ENCODE results near the gene IFNL1.

Gene IFNL1

DNA sequence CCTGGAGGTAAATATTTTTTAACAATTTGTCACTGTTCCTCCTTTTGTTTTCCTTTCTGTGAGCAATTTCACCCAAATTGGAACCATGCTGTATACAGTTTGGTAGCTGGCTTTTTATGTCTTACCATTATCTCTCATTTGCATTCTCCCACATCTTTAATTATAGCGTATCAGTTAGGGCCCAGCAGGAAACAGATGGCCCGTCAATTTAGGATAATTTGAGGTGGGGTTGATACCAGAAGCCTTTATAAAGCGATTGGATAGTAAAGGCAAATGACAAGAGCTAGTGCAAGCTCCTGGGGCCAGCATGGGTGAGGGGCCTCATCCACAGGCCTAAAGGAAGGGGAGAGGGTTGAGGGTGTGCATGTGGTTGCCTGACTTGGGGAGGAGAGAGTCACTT is 43.7 kb upstream of the IFNL1 start:
- H3K4me3 ChIP-seq (ENCODE audit: control insufficient read depth, low read depth, low read length) = no peak overlapping the region
- DNase-seq (ENCODE audit: low read depth) = no peak
- TF ChIP-seq, protein P1, sequence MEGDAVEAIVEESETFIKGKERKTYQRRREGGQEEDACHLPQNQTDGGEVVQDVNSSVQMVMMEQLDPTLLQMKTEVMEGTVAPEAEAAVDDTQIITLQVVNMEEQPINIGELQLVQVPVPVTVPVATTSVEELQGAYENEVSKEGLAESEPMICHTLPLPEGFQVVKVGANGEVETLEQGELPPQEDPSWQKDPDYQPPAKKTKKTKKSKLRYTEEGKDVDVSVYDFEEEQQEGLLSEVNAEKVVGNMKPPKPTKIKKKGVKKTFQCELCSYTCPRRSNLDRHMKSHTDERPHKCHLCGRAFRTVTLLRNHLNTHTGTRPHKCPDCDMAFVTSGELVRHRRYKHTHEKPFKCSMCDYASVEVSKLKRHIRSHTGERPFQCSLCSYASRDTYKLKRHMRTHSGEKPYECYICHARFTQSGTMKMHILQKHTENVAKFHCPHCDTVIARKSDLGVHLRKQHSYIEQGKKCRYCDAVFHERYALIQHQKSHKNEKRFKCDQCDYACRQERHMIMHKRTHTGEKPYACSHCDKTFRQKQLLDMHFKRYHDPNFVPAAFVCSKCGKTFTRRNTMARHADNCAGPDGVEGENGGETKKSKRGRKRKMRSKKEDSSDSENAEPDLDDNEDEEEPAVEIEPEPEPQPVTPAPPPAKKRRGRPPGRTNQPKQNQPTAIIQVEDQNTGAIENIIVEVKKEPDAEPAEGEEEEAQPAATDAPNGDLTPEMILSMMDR (IDR thresholded peaks at IDR 0.05; ENCODE audit: control insufficient read depth, insufficient read depth, low read depth, low read length, missing control alignments) = no peak

DNA sequence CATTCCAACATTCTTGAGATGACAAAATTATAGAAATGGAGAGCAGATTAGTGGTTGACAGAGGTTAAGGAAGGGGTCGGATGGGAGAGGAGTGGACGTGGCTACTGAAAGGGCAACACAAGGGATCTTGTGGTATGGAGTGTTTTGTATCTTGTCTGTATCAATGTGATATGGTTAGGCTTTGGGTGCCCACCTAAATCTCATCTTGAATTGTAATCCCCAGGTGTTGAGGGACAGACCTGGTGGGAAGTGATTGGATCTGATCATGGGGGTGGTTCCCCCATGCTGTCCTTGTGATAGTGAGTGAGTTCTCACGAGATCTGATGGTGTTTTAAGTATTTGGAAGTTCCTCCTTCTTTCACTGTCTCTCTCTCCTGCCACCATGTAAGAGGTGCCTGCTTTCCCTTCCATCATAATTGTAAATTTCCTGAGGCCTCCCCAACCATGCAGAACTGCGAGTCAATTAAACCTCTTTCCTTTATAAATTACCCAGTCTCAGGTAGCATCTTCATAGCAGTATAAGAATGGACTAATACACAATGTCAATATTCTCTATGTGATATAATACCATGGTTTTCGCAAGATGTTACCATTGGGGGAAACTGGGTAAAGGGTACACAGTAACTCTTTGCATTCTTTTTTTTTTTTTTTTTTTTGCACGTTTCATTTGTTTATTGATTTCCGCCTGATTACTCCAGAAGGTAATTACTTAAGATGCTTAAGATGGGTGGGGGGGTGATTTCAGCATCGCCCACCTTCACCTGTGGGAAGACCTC is 42.6 kb upstream of the IFNL1 start:
- no peak for DNase-seq (ENCODE audit: low read depth)
- no peak overlapping the region for H3K4me3 ChIP-seq (ENCODE audit: control insufficient read depth, low read depth, low read length)
- TF ChIP-seq, protein P1 (IDR thresholded peaks at IDR 0.05; ENCODE audit: control insufficient read depth, insufficient read depth, low read depth, low read length, missing control alignments) = no peak

DNA sequence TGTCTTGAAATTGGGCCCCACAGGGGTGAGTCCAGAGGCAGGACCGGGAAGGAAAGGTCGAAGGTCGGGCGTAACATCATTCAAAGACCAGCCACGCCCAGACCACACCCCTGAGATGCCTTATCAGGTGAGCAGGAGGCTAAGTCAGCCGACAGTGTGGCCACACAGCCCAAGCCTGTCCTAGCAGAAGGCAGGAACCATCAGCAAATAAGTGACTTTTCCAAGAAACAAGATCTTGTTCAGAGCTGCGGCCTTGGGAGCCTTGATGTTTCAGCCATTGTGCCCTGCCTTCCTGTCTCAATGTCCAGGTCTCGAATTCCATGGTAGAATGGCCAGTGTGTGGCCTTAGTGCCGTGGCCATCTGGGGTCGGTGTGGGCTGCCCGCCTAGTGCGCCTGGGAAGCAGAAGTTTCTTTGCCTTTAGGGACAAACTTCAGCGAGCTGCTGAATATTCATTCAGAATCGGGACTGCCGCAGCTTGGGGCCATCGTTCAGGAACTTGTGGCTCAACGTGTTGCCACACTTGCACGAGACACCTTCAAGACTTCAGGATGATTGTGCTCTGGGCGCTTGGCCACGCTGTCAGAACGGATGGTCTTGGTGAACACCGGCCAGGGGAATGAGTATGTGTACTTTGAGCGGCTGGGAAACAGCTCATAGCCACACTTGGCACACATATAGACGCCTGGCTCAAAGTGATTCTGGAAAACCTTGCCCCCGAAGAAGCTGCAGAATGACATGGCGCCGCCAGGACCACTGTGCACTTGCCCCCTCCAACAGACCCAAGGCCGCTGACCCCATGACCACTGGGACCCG is 41.5 kb upstream of the IFNL1 start:
- DNase-seq (ENCODE audit: low read depth) = no peak
- TF ChIP-seq, protein P1 (IDR thresholded peaks at IDR 0.05; ENCODE audit: control insufficient read depth, insufficient read depth, low read depth, low read length, missing control alignments) = no peak
- no peak overlapping the region for H3K4me3 ChIP-seq (ENCODE audit: control insufficient read depth, low read depth, low read length)

GRCh38 chr19:39257227-39257626 is 39.0 kb upstream of the IFNL1 start:
- H3K4me3 ChIP-seq (ENCODE audit: control insufficient read depth, low read depth, low read length) = no peak overlapping the region
- no peak for DNase-seq (ENCODE audit: low read depth)
- TF ChIP-seq, protein P1 (IDR thresholded peaks at IDR 0.05; ENCODE audit: control insufficient read depth, insufficient read depth, low read depth, low read length, missing control alignments) = no peak

DNA sequence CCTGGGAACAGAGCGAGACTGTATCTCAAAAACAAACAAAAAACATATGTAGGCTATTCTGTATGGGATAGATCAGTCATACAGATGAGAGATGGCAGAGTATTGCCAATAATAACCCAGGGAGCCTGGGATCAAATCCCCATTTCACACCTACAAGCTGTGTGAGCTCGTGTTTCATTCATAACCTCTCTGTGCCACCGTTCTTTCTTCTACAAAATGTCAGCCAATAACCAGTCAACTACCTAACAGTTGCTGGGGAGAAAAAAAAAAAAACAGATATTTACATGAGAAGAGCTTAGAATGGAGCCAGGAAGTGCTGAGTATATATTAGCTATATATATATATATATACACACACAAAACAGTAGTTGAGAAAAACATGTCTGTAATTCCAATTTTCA is 34.5 kb upstream of the IFNL1 start:
- H3K4me3 ChIP-seq (ENCODE audit: control insufficient read depth, low read depth, low read length) = no peak overlapping the region
- no peak for DNase-seq (ENCODE audit: low read depth)
- TF ChIP-seq, protein P1 (IDR thresholded peaks at IDR 0.05; ENCODE audit: control insufficient read depth, insufficient read depth, low read depth, low read length, missing control alignments) = no peak

- TF ChIP-seq, protein P1 (IDR thresholded peaks at IDR 0.05; ENCODE audit: control insufficient read depth, insufficient read depth, low read depth, low read length, missing control alignments) = no peak
- no peak for DNase-seq (ENCODE audit: low read depth)
- no peak overlapping the region for H3K4me3 ChIP-seq (ENCODE audit: control insufficient read depth, low read depth, low read length)
Observed at GRCh38 chr19:39262496-39262895, 33.7 kb upstream of the IFNL1 start.

All from AG09309 (cell line).